GM21717 (cell line): Measurements from ENCODE around the gene MCM9.
"Not testable (repeated sequence)": the region's sequence is repeated elsewhere in the genome, so short reads cannot be mapped to it uniquely, and the experiment has no call there.

Source experiments
- ATAC-seq: cut with Tn5 transposase; IDR thresholded peaks from one replicate; pipeline ENCODE4 v1.9.1; 2021; ENCODE audit warnings: mild to moderate bottlenecking, moderate library complexity; ENCODE audit not compliant: unreplicated experiment

MCM9 gene

DNA sequence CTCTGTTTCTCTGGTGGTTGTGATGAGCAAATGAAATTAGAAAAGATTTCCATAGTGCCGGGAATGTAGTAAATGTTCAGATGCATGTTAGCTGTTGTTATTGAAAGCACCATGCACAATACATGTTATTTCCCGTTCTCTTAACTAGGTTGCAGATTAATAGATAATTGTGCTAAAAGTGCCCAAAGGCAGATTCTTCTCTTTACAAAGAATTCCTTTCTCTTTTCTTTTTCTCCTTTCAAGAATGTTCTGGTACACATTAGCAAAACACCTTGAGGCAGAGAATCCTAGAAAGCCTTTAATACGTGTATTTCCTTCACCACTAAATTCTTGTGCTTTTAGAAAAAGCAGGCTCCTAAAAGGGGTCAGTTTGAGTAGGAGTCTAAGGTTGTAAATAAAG is 162.1 kb downstream of the MCM9 start:
- no peak for ATAC-seq

DNA sequence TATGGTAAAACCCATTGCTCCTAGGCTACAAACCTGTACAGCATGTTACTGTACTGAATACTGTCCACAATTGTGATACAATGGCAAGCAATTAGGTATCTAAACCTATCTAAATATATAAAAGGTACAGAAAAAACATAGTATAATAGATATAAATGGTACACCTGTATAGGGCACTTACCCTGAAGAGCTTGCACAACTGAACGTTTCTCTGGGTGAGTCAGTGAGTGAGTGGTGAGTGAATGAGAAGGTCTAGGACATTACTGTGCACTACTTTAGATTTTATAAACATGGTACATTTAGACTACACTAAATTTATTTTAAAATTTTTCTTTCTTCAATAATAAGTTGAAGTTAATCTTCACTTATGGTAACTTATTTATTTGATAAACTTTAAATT is 163.7 kb downstream of the MCM9 start:
- no peak for ATAC-seq

DNA sequence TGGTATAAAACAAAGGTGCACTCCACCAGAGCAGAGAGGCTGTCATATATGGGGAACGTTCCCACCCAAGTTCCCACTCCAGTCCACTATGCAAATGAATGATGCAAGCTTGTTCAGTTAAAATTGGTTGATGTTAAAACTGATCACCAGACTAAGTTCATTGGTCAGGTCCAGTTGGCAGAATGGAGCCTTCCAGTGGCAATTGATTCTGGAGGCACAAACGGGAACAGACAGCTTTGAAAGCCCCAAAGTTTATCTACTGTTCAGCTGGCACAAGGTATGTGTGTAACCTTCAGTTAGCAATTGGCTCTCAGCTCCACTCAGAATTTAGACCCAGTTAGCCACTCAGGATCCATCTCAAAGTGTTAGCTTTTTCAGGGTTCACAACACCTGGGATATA is 164.1 kb downstream of the MCM9 start:
- no peak for ATAC-seq

DNA sequence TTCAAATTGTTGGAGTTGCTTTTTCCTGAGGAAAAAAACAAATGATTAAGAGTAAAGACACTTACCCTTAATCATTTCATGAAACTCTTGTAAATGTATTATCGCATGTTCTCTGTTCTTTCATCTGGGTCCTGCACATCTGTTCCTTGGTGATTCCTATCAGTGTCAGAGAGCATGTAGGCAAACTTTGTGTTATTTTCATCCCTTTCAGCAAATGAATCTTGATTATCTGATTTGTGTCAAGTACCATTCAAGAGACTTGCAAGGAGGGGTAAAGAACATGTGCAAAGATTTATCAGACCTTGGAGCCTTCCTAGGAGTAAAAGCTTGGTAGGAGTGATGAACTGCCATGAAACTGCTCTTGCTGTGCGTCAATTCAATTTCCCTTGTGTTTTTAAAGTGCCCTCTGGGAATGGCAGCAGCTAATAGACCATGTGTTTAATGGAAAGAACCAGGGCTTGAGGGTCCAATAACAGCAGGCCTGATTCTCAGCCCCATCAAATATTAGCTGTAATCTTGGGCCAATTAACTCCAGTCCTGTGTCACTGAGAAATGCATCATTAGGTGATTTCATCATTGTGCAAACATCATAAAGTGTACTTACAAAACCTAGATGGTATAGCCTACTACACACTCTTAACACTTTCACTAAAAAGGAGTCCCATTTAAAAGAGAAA is 164.7 kb downstream of the MCM9 start:
- no peak for ATAC-seq

DNA sequence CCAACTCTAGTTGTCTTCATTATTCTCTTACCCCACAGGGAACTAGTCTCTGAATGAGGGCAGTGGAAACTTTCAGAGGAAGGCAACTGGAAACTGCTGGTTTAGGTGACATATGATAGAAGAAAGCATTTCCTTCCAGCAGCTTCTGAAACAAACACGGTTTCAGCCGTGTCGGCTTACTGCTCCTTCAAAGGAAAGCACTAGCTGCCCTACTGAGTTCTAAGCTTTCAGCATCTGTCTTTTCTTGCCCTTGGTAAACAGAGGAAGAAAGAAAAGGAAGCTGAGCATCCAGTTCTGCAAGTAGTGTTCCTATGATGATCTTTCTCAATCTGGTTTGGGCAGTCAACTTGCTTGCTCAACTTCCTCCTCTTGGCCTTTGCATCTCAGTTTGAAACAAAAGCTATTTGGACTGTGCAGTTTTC is 166.0 kb downstream of the MCM9 start:
- ATAC-seq, result no peak

DNA sequence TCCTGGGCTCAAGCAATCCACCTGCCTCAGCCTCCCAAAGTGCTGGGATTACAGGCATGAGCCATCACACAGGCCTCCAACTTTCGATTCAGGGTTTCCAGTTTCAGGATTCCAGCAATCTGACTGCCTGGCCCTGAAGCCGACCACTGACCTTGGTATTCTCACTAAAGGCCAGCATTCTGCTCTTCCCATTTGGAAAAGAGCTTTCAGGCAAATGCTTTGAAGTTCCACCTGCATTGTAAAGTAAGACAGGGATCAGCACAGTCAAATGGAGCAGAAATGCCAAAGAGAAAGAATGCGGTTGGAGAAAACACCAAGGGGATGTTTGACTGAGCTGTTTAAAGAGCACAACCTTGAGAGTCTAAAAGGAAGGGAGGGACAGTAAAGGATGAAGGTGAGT is 166.5 kb downstream of the MCM9 start:
- ATAC-seq, result no peak

DNA sequence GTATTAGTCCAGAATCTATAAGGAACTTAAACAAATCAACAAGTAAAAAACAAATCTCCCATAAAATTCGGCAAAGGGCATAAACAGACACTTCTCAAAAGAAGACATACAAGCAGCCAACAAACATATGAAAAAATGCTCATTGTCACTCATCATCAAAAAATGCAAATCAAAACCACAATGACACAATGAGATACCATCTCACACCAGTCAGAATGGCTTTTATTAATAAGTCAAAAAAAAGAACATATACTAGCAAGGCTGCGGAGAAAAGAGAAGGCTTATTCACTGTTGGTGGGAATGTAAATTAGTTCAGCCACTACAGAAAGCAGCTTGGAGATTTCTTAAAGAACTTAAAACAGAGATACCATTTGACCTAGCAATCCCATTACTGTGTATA is 169.6 kb downstream of the MCM9 start:
- not testable (repeated sequence) for ATAC-seq

DNA sequence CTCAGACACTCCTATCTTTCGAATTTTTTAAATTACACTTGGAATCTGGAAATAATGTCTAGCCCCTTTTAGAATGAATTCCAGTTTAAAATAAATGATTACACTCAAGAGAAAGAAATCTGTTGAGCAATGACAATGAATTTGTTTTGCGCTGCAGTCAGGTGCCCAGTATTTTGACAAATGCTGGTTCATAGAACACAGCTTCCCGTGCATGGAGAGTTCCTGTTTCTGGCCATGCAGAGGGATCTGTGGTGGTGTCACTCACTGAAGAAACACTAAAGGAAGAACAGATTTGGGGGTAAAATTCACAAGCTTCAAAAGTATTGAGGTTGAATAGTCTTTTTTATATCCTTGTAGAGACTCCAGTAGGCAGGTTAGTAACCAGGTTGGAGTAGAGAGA is 170.2 kb downstream of the MCM9 start:
- no peak for ATAC-seq
